Measurements from ENCODE around the gene IFITM1.

DNA sequence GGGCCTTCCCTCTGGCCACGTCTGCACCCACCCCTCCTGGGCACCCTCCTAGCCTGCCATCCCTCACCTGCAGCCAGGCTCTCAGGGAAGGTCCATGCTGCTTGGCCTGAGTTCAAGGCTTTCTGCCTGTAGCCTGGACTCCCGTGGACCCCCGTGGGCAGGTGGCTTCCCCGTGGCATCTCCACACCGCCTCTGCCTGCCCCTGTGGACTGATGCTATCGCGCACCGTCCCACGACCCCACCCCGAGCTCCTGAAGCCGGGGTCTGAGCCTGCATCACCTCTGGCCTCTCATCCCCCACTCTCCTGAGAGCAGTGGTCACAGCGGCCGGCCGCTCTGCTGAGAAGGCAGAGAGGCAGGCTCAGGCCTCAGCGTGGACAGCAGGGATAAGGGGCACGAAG is 19.1 kb upstream of the IFITM1 start:
- no peak for TF ChIP-seq ZNF384 (IDR thresholded peaks at IDR 0.05; ENCODE audit: low read depth, low read length)
- TF ChIP-seq PKNOX1 (IDR thresholded peaks at IDR 0.05): no peak

All from K562 (cell line).